Trophoblast cell (in vitro differentiated cells and primary cell): Measurements from ENCODE around the gene MAP3K10.

Experiments used
- DNase-seq, 2 donors: peaks; one replicate each; pipeline ENCODE4 v3.0.0-alpha.2; 2016
- H2AFZ ChIP-seq: 2 replicates; pipeline ENCODE4 v1.6.1; 2013; ENCODE audit warnings: low read length, moderate library complexity, mild to moderate bottlenecking; ENCODE audit not compliant: insufficient read depth, poor library complexity
- H2AK5ac ChIP-seq: 2 replicates; pipeline ENCODE4 v1.6.1; 2013; ENCODE audit warnings: mild to moderate bottlenecking, low read length
- H2BK120ac ChIP-seq: 2 replicates; pipeline ENCODE4 v1.6.1; 2013; ENCODE audit warnings: low read length, mild to moderate bottlenecking, moderate library complexity; ENCODE audit not compliant: insufficient read depth, poor library complexity
- H2BK12ac ChIP-seq: 2 replicates; pipeline ENCODE4 v1.6.1; 2013; ENCODE audit warnings: mild to moderate bottlenecking, low read length, moderate library complexity
- H2BK5ac ChIP-seq: 2 replicates; pipeline ENCODE4 v1.6.1; 2013; ENCODE audit warnings: low read length, low read depth, moderate library complexity, mild to moderate bottlenecking; ENCODE audit not compliant: poor library complexity
- H3K14ac ChIP-seq: 2 replicates; pipeline ENCODE4 v1.6.1; 2013; ENCODE audit warnings: mild to moderate bottlenecking, low read length
- H3K18ac ChIP-seq: 2 replicates; pipeline ENCODE4 v1.6.1; 2013; ENCODE audit warnings: mild to moderate bottlenecking, low read length
- H3K23ac ChIP-seq: 2 replicates; pipeline ENCODE4 v1.6.1; 2013; ENCODE audit warnings: low read length
- H3K27ac ChIP-seq: 2 replicates; pipeline ENCODE4 v1.5.1; 2013; ENCODE audit warnings: low read depth, mild to moderate bottlenecking, inconsistent platforms, low read length, moderate library complexity
- H3K27me3 ChIP-seq: 2 replicates; pipeline ENCODE4 v1.6.1; 2013; ENCODE audit warnings: inconsistent platforms, mild to moderate bottlenecking, low read length, moderate library complexity; ENCODE audit not compliant: insufficient read depth
- H3K36me3 ChIP-seq, 2 experiments: 1 replicate in 1 of 2; 2 replicates in 1 of 2; pipeline ENCODE4 v1.6.1; 2013; ENCODE audit warnings: low read length in 2 of 2, mild to moderate bottlenecking in 2 of 2, moderate library complexity in 1 of 2; ENCODE audit not compliant: insufficient read depth in 2 of 2, control insufficient read depth in 1 of 2
- H3K4ac ChIP-seq: 2 replicates; pipeline ENCODE4 v1.6.1; 2013; ENCODE audit warnings: low read depth, mild to moderate bottlenecking, low read length, moderate library complexity
- H3K4me1 ChIP-seq, 2 experiments: 1 replicate in 1 of 2; 2 replicates in 1 of 2; pipeline ENCODE4 v1.6.1; 2013; ENCODE audit warnings: low read length in 2 of 2, mild to moderate bottlenecking in 2 of 2, moderate library complexity in 1 of 2; ENCODE audit not compliant: insufficient read depth in 2 of 2, control insufficient read depth in 1 of 2
- H3K4me2 ChIP-seq: 2 replicates; pipeline ENCODE4 v1.6.1; 2013; ENCODE audit warnings: inconsistent platforms, mild to moderate bottlenecking, low read length, moderate library complexity
- H3K4me3 ChIP-seq: 2 replicates; pipeline ENCODE4 v1.5.1; 2013; ENCODE audit warnings: mild to moderate bottlenecking, low read depth, low read length, inconsistent platforms
- H3K79me1 ChIP-seq: one replicate; pipeline ENCODE4 v1.6.1; 2013; ENCODE audit warnings: low read length
- H3K79me2 ChIP-seq: 2 replicates; pipeline ENCODE4 v1.6.1; 2013; ENCODE audit warnings: low read length, mild to moderate bottlenecking; ENCODE audit not compliant: control insufficient read depth, insufficient read depth, poor library complexity
- H3K9ac ChIP-seq: 2 replicates; pipeline ENCODE4 v1.6.1; 2013; ENCODE audit warnings: mild to moderate bottlenecking, low read length
- H3K9me3 ChIP-seq: 2 replicates; pipeline ENCODE4 v1.6.1; 2013; ENCODE audit warnings: low read depth, mild to moderate bottlenecking, control low read depth, inconsistent platforms, low read length; ENCODE audit not compliant: insufficient read depth
- H4K12ac ChIP-seq: 2 replicates; pipeline ENCODE4 v1.6.1; 2013; ENCODE audit warnings: low read depth, mild to moderate bottlenecking, low read length, moderate library complexity
- H4K8ac ChIP-seq: 2 replicates; pipeline ENCODE4 v1.6.1; 2013; ENCODE audit warnings: low read depth, mild to moderate bottlenecking, low read length, moderate library complexity
- H4K91ac ChIP-seq: one replicate; pipeline ENCODE4 v1.6.1; 2013; ENCODE audit warnings: low read depth, mild to moderate bottlenecking, low read length, moderate library complexity
- WGBS: extraction: QIAGEN DNeasy Blood & Tissue Kit; methylation state at CpG from one replicate; pipeline ENCODE4 v1.1.7; 2013; ENCODE audit warnings: missing lambda C conversion rate; ENCODE audit not compliant: insufficient read length, insufficient coverage; ENCODE audit errors: extremely low coverage; 5-methylcytosine and 5-hydroxymethylcytosine counted together

MAP3K10 gene

GRCh38 chr19:40233811-40234389, 42.7 kb downstream of the MAP3K10 start:
- Histone ChIP-seq H3K27ac (no peak overlapping the region), H2AFZ (no peak overlapping the region), H2BK120ac (no peak overlapping the region), H2AK5ac (no peak overlapping the region), H4K12ac (no peak overlapping the region), H3K9me3 (peaks cover 2% of the 10 kb centered on the region), H3K27me3 (no peaks in the 10 kb centered on the region), H3K4ac (no peak overlapping the region), H3K4me2 (no peak overlapping the region), H3K79me2 (no peaks in the 10 kb centered on the region), H2BK12ac (no peak overlapping the region), H2BK5ac (no peak overlapping the region), H3K4me1 (peaks cover 8 to 15% of the 10 kb centered on the region in 2 experiments), H3K18ac (no peak overlapping the region), H3K79me1 (peaks cover 4% of the 10 kb centered on the region), H3K4me3 (no peak overlapping the region), H4K8ac (no peak overlapping the region), H3K14ac (no peak overlapping the region), H3K36me3 (peaks cover 56 to 59% of the 10 kb centered on the region in 2 experiments), H3K23ac (no peak overlapping the region), H4K91ac (no peak overlapping the region), H3K9ac (no peak overlapping the region)
- DNase-seq: no peak
- WGBS: no CpG with 5 or more reads among the region's 20 CpGs

- Histone ChIP-seq H4K8ac (no peak overlapping the region), H3K4me1 (peaks cover 8 to 13% of the 10 kb centered on the region in 2 experiments), H3K14ac (no peak overlapping the region), H3K9me3 (peaks cover 2% of the 10 kb centered on the region), H2BK5ac (no peak overlapping the region), H3K23ac (no peak overlapping the region), H2BK12ac (no peak overlapping the region), H3K79me1 (peaks cover 4% of the 10 kb centered on the region), H3K4me2 (no peak overlapping the region), H3K27ac (no peak overlapping the region), H2AK5ac (no peak overlapping the region), H2AFZ (no peak overlapping the region), H3K36me3 (peaks cover 63% of the 10 kb centered on the region in 2 experiments), H3K4ac (no peak overlapping the region), H3K27me3 (no peaks in the 10 kb centered on the region), H4K91ac (no peak overlapping the region), H3K9ac (no peak overlapping the region), H2BK120ac (no peak overlapping the region), H3K18ac (no peak overlapping the region), H4K12ac (no peak overlapping the region), H3K4me3 (peak overlapping the region; percentile 36), H3K79me2 (no peaks in the 10 kb centered on the region)
- DNase-seq: no peak
- no CpG with 5 or more reads among the region's 22 CpGs for WGBS
Observed at GRCh38 chr19:40234429-40235237, 43.4 kb downstream of the MAP3K10 start.

DNA sequence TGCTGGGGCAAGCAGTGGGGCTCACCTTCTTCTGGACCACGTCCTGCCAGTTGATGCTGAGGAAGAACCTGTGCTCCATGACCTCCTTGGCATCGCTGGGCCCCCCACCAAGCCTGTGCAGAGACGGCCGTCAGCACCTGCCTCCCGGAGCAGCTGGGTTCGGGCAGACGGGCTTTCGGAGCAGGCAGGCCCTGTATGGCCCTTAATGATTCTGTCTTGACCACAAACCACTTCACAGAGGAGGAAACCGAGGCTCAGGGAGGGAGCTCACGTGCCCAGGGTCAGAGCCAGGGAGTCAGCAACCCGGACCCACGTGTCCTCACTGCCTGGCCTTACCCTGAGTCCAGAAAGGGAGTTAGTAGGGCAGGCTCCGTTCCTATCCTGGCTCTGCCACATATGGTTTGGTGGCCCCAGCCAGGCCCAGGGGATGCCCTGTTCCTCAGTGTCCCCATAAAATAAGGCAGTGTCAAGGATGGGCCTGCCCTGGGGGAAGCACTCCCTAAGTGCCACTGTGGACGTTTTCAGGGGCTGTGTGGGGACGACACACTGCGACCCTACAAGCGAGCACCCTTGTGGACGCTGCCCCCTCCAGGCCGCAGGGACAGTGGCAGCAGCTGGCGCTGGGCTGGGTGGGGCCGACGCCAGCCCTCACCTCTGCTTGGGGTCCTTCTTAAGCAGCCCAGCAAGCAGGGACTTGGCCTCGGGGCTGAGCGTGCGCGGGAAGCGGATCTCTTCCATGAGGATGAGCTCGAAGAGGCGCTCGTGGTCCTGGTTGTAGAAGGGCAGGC, 44.2 kb downstream of the MAP3K10 start:
- peaks cover 4% of the 10 kb centered on the region for H3K79me1 ChIP-seq
- H3K23ac ChIP-seq: no peak overlapping the region
- no CpG with 5 or more reads among the region's 30 CpGs for WGBS
- no peak overlapping the region for H3K9ac ChIP-seq
- H3K27me3 ChIP-seq: no peaks in the 10 kb centered on the region
- H3K4me1 ChIP-seq: peaks cover 8 to 12% of the 10 kb centered on the region in 2 experiments
- no peak overlapping the region for H2BK5ac ChIP-seq
- no peak overlapping the region for H4K8ac ChIP-seq
- H4K12ac ChIP-seq: no peak overlapping the region
- no peak overlapping the region for H3K4ac ChIP-seq
- no peak overlapping the region for H3K27ac ChIP-seq
- H3K14ac ChIP-seq: no peak overlapping the region
- H3K4me3 ChIP-seq: no peak overlapping the region
- H3K18ac ChIP-seq: no peak overlapping the region
- no peak overlapping the region for H4K91ac ChIP-seq
- no peak overlapping the region for H2BK12ac ChIP-seq
- no peak overlapping the region for H2AK5ac ChIP-seq
- H2BK120ac ChIP-seq: no peak overlapping the region
- H2AFZ ChIP-seq: no peak overlapping the region
- peaks cover 71% of the 10 kb centered on the region in 2 experiments for H3K36me3 ChIP-seq
- no peak overlapping the region for H3K4me2 ChIP-seq
- peaks cover 2% of the 10 kb centered on the region for H3K9me3 ChIP-seq
- H3K79me2 ChIP-seq: no peaks in the 10 kb centered on the region
- DNase-seq: no peak

- WGBS: no CpG with 5 or more reads among the region's 9 CpGs
- Histone ChIP-seq H4K91ac (no peak overlapping the region), H3K9me3 (peaks cover 2% of the 10 kb centered on the region), H3K36me3 (peaks cover 73% of the 10 kb centered on the region in 2 experiments), H3K79me1 (peaks cover 4% of the 10 kb centered on the region), H3K4me2 (no peak overlapping the region), H2BK5ac (no peak overlapping the region), H2BK12ac (no peak overlapping the region), H3K23ac (no peak overlapping the region), H3K4ac (no peak overlapping the region), H2AK5ac (no peak overlapping the region), H3K9ac (no peak overlapping the region), H3K4me3 (no peak overlapping the region), H4K12ac (no peak overlapping the region), H2AFZ (no peak overlapping the region), H3K14ac (no peak overlapping the region), H3K4me1 (peaks cover 8 to 12% of the 10 kb centered on the region in 2 experiments), H4K8ac (no peak overlapping the region), H3K18ac (no peak overlapping the region), H3K27ac (no peak overlapping the region), H3K79me2 (no peaks in the 10 kb centered on the region), H3K27me3 (no peaks in the 10 kb centered on the region), H2BK120ac (no peak overlapping the region)
- no peak for DNase-seq
Observed at GRCh38 chr19:40236026-40236355, 44.8 kb downstream of the MAP3K10 start.
